GM19099 (cell line): ENCODE results near the gene GAL3ST1.

Source experiments
- POLR2A ChIP-seq: IDR thresholded peaks from 3 replicates; pipeline ENCODE4 v1.6.1; 2011; ENCODE audit warnings: low read depth; ENCODE audit not compliant: insufficient read length; ENCODE audit errors: extremely low read depth

GAL3ST1 gene

DNA sequence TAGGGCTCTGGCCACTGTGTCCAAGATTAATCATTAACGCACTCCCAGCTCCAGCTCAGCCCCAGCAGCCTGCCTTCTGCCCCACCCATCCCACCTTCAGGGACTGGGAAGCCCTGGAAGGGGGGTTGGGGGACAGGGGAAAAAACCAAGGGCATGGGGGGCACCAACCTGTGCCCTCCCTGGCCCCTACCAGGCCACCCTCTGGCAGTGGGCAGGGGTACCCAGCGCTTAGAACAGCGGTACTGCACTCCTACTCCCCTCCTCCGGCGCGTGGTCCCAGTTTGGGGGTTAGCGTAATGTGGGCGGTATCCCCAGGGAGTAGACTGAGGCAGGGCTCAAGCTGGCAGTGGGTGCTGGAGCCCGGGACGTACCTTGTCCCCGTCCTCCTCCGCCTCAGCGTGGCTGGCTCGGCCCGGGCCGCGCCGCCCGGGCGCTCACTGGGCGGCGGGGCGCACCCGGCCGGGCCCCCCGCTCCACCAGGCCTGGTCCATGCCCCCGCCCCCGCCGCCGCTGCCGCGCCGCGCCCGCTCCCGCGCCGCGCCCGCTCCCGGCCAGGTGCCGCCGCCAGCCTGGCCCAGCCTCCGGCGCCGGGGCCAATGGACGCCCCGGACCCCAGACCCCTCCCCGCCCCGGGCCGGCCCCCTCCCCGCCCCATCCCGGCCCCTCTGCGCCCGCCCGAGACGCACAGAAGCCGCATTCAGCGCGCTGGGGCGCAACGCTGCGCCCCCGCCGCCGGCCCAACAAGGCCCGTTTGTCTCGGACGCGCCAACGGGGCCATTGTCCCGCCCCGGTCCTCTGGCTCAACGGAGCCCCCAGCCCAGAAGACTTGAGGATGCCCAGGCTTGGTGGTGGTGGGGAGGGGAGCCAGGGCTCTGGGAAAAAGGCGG, at the start of gene GAL3ST1:
TSS of gene GAL3ST1 (minus strand) at position 571 of the 887 bp plus-strand sequence. CDS start 17,273 bp downstream, outside the sequence.
- TF ChIP-seq POLR2A, result no peak

DNA sequence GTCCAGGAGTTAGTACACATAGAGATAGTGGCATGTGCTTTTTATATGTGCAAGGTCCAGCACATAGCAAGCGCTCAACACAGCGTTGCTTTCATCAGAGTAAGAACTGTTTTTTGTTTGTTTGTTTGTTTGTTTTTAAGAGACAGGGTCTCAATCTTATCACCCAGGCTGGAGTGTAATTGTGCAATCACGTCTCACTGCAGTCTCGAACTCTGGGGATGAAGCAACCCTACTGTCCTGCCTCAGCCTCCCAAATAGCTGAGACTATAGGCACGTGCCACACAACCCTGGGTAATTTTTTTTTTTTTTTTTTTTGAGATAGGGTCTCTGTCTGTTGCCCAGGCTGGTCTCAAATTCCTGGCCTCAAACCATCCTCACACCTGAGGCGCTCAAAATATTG, 43.4 kb upstream of the GAL3ST1 start:
- no peak for TF ChIP-seq POLR2A

GRCh38 chr22:30615543-30615954, 41.1 kb upstream of the GAL3ST1 start:
- no peak for TF ChIP-seq POLR2A

DNA sequence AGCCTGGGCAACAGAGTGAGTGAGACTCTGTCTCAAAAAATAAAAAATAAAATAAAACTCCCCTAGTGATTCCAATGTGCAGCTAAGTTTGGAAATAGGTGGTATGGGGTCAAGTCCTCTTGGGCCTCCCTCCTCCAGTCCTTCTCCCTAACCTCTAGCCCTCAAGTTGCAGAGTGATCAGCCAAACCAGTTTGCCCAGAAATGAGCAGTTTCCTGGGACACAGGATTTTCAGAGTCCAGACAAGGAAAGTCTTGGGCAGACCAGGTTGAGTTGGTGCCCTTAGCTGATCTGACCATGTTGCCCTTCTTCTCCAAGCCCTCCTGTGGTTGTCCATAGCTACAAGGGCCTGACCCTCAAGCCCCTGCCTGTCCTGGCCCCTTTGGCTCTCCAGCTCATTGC, 40.4 kb upstream of the GAL3ST1 start:
- TF ChIP-seq POLR2A, result no peak

DNA sequence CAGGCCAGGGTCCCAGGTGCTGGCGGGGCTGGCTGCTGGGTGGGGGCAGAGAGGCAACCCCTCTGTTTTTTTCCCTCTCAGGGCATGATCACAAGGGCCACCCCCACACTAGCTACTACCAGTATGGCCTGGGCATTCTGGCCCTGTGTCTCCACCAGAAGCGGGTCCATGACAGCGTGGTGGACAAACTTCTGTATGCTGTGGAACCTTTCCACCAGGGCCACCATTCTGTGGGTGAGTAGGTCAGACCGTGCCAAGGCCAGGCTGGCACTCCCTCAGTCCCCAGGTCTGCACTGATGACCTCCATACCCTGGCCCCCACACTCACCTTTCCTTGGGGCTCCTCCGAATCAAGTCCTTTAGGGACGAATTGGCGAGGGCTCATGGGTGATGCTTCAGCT, 39.8 kb upstream of the GAL3ST1 start:
- no peak for TF ChIP-seq POLR2A

GRCh38 chr22:30612789-30613188, 38.3 kb upstream of the GAL3ST1 start:
- TF ChIP-seq POLR2A, result no peak

DNA sequence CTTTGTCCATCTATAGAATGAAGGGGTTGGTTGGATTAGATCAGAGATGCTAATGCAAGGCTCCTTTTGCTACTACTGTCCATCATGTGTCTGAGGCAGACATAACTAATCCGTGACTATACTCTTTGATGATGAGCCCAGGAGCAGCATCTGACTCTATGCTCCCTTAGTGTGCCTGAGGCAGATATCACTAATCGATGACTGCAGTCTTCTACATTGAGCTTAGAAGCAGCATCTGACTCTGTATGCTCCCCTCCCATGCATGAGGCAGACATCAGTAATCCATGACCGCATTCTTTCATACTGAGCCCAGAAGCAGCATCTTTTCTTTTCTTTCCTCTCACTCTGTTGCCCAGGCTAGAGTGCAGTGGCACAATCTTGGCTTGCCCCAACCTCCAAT, 36.7 kb upstream of the GAL3ST1 start:
- no peak for TF ChIP-seq POLR2A

- no peak for TF ChIP-seq POLR2A
Measured at GRCh38 chr22:30610299-30610698, 35.8 kb upstream of the GAL3ST1 start.

GRCh38 chr22:30609260-30610185, 35.1 kb upstream of the GAL3ST1 start:
- TF ChIP-seq POLR2A, result no peak

- no peak for TF ChIP-seq POLR2A
Measured at GRCh38 chr22:30607939-30608338, 33.5 kb upstream of the GAL3ST1 start.

- no peak for TF ChIP-seq POLR2A
Measured at GRCh38 chr22:30607300-30607930, 33.0 kb upstream of the GAL3ST1 start.

DNA sequence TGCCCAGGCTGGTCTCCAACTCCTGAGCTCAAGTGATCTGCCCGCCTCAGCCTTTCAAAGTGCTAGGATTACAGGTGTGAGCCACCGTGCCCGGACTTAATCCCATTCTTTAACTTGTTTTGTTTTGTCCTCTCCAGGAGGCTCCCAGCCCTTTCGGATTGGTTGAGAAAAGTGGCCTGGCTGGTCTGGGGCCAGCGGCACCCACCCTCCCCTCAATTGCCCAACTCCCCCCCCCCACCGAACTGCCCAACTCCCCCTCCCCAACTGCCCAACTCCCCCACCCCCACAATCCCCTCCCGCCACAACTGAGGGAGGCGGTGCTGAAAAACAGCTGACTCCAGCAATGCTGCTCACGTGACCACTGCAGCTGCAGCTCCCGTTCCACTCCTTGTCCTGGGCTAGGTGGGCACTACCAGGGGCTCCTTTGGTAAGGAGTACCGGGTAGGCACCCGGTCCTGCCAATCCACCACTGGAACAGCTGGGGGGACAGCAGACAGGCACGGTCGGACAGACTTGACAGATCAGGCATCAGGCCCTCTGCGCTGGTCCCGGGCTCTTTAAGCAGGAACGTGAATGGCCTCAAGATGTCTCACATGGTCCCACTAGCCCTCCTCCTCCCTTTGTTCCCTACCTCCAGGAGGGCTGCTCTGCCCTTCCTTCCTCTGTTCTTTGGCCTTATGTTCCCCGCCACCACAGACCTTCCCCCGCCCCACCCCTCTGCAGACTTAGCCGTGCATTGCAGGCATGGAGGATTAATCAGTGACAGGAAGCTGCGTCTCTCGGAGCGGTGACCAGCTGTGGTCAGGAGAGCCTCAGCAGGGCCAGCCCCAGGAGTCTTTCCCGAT, 32.2 kb upstream of the GAL3ST1 start, which contains the start of gene TCN2:
TSS of gene TCN2 (plus strand) at position 720 of the 845 bp plus-strand sequence. CDS start 158 bp downstream, outside the sequence.
- TF ChIP-seq POLR2A, result peak; percentile 56

DNA sequence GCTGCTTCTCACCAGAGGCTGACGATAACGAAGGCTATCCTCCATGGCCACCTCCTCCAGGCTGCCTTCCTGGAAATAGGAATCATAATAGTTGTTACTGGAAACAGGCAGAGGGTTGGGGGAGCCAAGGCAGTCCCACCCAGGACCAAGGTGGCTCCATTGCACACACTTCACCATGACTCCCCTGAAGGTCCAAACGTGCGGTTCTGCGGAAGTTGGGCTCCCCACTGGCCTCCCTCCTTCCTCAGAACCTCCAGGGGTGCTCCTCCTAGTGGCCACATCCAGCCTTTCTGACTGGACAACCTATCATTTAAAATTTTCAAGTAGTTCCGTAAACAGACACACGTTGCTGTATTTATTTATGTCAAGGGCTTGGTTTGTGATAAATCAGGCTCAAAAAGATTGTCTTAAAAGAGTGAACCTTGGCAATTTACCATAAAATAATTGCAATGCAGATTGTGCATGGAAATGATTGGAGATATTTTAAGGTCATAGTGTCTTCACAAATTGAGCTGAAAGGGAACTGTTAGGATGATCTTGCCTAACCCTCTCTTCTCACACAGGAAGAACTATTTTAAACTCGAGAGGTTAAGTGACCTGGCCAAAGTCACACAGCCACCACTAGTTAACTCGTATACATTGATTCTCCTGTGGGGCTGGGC, 31.1 kb upstream of the GAL3ST1 start:
- TF ChIP-seq POLR2A, result no peak
